ENCODE results near the gene METTL2B. TPM values are rescaled to one million over a fixed set of nuclear protein-coding genes. Genes with fewer than 3 reads are reported as not detected.

Gene METTL2B, protein sequence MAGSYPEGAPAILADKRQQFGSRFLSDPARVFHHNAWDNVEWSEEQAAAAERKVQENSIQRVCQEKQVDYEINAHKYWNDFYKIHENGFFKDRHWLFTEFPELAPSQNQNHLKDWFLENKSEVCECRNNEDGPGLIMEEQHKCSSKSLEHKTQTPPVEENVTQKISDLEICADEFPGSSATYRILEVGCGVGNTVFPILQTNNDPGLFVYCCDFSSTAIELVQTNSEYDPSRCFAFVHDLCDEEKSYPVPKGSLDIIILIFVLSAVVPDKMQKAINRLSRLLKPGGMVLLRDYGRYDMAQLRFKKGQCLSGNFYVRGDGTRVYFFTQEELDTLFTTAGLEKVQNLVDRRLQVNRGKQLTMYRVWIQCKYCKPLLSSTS
- 20.5 to 25.3 TPM (median 22.7 TPM) in 5 replicates for total RNA-seq (2022; extraction: Qiagen RNA extraction)

DNA sequence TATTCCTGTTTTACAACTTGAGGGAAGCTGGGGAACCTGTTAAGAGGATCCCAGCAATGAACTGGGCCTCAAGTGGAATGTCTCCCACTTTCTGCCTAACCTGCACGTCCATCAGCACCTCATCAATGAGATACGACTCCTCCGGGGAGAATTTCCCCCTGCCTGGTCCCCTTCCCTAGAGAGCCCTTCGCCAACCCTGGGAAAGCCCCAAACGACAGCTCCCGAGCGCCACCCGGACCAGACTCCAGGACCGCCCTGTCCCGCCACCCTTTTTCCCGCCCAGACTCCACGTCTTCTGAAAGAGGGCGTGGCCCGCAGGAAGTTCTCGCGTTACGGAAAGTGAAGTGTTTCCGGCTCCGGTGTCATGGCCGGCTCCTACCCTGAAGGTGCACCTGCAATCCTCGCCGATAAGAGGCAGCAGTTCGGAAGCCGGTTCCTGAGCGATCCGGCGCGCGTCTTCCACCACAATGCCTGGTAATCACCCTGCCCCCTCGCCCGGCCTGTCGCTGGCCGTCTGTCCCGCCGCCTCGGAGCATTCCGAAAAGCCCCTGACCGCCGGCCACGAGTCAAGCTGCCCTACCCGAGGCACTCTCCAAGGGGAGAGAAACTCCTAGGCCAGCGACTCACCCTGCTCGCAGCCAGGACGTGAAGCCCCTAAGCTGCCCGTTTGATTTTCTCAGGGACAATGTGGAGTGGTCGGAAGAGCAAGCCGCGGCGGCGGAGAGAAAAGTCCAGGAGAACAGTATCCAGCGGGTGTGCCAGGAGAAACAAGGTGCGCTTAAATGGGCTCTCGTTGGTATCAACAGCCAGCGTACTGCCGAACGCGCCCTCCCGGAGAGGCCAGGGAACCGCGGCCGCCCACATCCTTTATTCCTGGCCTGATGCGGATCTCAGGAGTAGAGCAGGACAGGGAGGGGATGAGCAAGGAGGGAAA is at the start of gene METTL2B:
METTL2B (plus strand) TSS at position 347 of the 934 bp plus-strand sequence; CDS start at position 365, 18 bp downstream.

DNA sequence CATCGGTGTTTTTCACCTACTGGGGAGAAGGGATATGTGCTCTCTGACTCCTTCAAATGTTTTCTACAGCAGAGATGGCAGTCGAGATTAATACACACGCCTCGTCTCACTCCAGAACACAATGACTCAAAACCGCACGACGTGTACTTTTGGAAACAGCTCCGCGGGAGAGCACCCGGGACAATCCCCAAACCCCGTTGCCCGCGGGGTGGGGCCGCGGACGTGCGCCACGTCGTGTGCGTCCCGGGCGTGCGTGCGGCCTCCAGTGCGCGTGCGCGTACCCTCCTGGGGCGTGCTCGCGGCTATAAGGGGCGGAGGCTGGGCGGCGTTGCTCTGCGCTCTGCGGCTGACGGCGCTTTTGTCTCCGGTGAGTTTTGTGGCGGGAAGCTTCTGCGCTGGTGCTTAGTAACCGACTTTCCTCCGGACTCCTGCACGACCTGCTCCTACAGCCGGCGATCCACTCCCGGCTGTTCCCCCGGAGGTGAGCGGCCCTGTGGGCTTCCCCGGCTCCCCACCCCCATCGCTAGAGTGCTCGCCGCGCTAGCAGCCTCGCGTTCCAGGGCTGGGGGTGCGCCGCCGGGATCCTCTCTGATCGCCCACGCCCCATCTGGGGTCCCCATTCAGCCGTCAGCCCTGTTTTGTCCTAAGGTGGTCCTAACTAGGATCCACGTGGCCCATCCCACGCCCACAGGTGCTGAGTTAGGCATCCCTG is 20.8 kb upstream of the METTL2B start, which contains the start of gene HILPDA:
HILPDA (plus strand) TSS at position 336 of the 712 bp plus-strand sequence. CDS start 1,391 bp downstream, outside the sequence.

Other genes with a start within 250 kb of the METTL2B start
- not detected in 5 replicates for gene LEP, start 235.5 kb upstream of the METTL2B start, total RNA-seq (2022; extraction: Qiagen RNA extraction)
- 49.7 to 66.8 TPM (median 51.3 TPM) in 5 replicates for gene RBM28, start 132.8 kb upstream of the METTL2B start, total RNA-seq (2022; extraction: Qiagen RNA extraction)
- 0.20 to 0.54 TPM (median 0.25 TPM) in 5 replicates for gene PRRT4, start 115.1 kb upstream of the METTL2B start, total RNA-seq (2022; extraction: Qiagen RNA extraction)
- gene IMPDH1, start 66.8 kb upstream of the METTL2B start, total RNA-seq (2022; extraction: Qiagen RNA extraction): 122 to 163 TPM (median 150 TPM) in 5 replicates
- 20.8 to 25.2 TPM (median 23.0 TPM) in 5 replicates for gene HILPDA, start 20.9 kb upstream of the METTL2B start, total RNA-seq (2022; extraction: Qiagen RNA extraction)
- gene GARIN1A, start 195.5 kb downstream of the METTL2B start, total RNA-seq (2022; extraction: Qiagen RNA extraction): 0.10 to 0.67 TPM (median 0.49 TPM) in 5 replicates

All from A549 treated with AZD2906 at 1 μM for 4 hours (cell line).